ENCODE results near the gene RGMA.
A peak's percentile ranks its signal among the peaks of the same experiment; 100 is the strongest.
"Not testable (repeated sequence)": the region's sequence is repeated elsewhere in the genome, so short reads cannot be mapped to it uniquely, and the experiment has no call there.

RGMA gene

GRCh38 chr15:93032515-93033206 is 56.4 kb downstream of the RGMA start:
- not testable (repeated sequence) for DNase-seq

GRCh38 chr15:93031557-93032384 is 57.2 kb downstream of the RGMA start:
- not testable (repeated sequence) for DNase-seq

- DNase-seq = no peak
Measured at GRCh38 chr15:93031103-93031464, 57.9 kb downstream of the RGMA start.

DNA sequence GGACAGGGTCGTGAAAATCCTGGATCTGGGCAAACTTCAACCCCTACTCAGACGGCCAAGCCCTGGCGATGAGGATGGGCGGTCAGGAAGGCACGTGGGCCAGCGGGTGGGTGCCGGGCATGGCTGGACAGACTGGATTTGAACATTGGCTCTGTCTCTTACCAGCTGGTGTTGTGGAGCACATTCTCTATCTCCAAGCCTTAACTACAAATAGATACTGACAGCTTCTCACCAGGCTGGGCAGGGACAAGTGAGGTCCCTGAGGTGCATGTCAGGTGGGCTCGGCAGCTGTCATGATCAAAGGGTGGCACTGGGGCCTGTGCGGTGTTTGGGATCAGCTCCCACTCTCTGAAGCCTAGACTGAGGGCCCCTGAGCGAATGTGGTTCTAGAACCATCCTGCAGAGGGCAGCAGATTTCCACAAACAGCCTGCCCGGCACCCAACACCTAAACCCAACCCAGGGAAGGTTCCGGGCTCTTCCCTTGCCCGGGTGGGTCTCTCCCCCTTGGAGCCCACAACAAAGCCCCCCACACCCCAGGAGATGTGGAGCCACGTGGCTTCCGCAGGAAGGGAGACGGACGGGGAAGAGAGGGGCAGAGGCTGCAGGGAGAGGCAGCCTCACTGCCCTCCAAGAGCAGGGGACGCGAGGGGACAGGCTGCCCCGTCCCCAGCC is 58.4 kb downstream of the RGMA start:
- DNase-seq = peak; percentile 21 to 51 (median 28)

GRCh38 chr15:93029836-93030429 is 59.1 kb downstream of the RGMA start:
- no peak for DNase-seq

- DNase-seq = no peak
Measured at GRCh38 chr15:93029214-93029835, 59.7 kb downstream of the RGMA start.

DNA sequence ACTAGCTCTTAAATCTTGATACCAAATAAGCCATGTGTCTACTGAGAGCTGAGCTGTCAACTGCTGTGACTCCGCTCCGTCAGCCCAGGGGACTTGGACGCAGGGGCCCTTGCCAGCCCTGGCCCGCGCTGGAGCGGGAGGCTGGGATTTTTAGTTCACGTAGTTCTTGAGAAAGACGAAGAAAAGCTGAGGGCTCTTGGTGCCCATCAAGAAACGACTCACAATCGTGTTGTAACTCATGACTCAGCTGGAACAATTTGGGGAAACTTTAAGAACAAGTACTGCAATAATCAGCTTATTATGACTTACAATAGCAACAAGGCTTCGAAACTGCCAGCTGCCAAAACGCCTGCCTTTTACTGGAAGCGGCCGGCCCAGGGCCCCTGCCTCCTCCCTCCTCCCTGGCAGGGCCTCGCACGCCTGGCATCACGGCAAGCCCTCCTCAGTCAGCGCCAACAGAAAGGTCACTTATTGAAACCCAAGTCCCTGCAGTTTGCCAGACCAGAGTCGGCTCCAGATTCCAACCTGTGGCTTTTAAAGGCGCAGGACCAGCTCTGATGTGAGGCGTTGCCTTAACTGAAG is 60.3 kb downstream of the RGMA start:
- DNase-seq = no peak

GRCh38 chr15:93028111-93028631 is 60.8 kb downstream of the RGMA start:
- DNase-seq = no peak

DNA sequence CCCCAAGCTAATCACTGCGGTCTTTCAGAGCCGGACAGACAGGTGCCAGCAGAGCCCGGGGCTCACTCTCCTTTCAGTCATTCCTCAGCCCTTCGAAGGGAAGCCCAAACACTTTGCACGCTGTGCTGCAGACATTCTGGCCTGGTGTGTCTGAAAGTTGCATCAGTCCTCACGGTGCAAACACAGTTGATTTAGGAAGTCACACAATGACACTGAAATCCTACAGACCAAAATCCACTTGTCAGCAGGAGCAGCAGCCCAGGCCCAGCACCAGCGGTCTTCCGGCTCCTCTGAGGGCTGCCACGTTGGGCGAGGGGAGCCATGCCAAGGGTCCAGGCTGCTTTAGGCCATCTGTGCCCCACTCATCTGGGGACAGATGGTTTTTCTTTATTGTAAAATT is 61.6 kb downstream of the RGMA start:
- DNase-seq = no peak

GRCh38 chr15:93026380-93026817 is 62.6 kb downstream of the RGMA start:
- DNase-seq = no peak

DNA sequence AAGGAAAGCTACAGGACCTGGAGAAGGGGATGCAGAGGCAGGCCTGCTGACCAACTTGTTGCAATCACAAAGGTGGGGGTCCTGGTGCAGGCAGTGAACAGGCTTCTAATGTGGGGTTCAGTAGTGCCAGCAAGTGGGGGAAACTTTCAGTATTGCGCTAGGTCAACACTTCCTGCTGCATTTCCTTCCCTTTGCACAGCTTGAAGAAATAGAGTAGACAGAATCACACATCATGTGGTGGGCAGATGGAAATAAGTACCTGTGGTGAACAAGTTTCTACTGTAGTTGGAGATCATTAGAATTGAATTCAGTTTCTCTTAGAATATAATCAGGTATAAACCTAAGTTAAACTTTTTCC is 63.4 kb downstream of the RGMA start:
- DNase-seq = no peak

- DNase-seq = no peak
Measured at GRCh38 chr15:93024716-93025624, 64.0 kb downstream of the RGMA start.

- no peak for DNase-seq
Measured at GRCh38 chr15:93024293-93024692, 64.7 kb downstream of the RGMA start.

- DNase-seq = no peak
Measured at GRCh38 chr15:93020976-93021772, 67.8 kb downstream of the RGMA start.

- no peak for DNase-seq
Measured at GRCh38 chr15:93019971-93020370, 69.0 kb downstream of the RGMA start.

- DNase-seq = no peak
Measured at GRCh38 chr15:93019090-93019489, 69.9 kb downstream of the RGMA start.

DNA sequence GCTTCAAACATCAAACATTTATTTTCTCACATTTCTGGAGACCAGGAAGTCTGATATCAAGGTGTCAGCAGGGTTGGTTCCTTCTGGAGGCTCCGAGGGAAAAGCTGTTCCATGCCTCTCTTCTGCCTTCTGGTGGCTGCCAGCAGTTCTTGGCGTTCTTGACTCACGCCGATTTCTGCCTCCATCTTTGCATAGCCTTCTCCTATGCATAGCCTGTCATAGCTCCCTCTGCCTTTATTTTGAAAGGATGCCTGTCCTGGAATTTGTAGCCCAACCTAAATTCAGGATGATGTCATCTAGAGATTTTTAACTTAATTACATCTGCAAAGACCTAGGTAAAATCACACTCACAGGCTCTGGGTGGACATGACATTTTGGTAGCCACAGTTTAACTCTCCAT is 70.4 kb downstream of the RGMA start:
- DNase-seq = no peak

GRCh38 chr15:93017526-93017925 is 71.5 kb downstream of the RGMA start:
- no peak for DNase-seq

DNA sequence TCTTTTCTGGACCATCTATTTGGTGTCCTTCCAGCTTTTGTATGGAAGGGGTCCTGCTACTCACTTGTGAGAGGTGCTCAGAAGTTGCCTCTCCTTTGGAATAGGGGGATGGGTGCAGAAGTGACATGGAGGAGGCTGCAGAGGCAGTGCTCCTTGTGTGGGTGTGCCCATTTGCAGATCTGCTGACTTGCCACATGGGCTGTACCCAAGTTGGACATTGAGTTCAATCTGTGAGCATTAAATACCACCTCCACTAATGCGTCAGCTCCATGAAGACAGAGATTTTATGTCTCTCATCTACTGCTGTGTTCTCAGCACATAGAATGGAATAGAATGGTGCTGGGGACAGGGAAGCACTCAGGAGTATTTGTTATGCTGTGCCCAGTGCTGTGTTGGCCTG is 76.2 kb downstream of the RGMA start:
- DNase-seq = no peak

- DNase-seq = no peak
Measured at GRCh38 chr15:93007994-93008393, 81.0 kb downstream of the RGMA start.
